H1 (cell line): ENCODE measurements around the gene NEURL2. TPM values are rescaled to one million over a fixed set of nuclear protein-coding genes. Genes with fewer than 3 reads are reported as not detected.

ENCODE experiments used
- CREB1 ChIP-seq: IDR thresholded peaks from 2 replicates; pipeline ENCODE4 v1.6.1; 2012; ENCODE audit warnings: inconsistent platforms
- polyA plus RNA-seq, 7 experiments: library from polyadenylated mRNA; depleted of rRNA in 3 of 7; stranded (reverse) in 5 of 7; unstranded in 2 of 7; fragments of >200 nt in 5 of 7; fragments of 200-250 nt in 2 of 7; gene quantifications; 1 replicate in 5 of 7; 2 replicates in 1 of 7; 4 replicates in 1 of 7; pipeline versions ENCODE4 v1.2.1 to v1.2.3, GENCODE V29; 2011 to 2013; ENCODE audit warnings: missing spikeins in 2 of 7, mixed read lengths in 2 of 7
- total RNA-seq: library from RNA; stranded (reverse); fragmentation: NEBNext Ultra II Directional; extraction: Animal tissue kit (Norgen Biotek cat#: 25700); gene quantifications from 2 replicates; pipeline ENCODE4 v1.2.1, GENCODE V29; 2021
- TF ChIP-seq, protein P1 (sequence below), 3 experiments: IDR thresholded peaks; 1 replicate in 2 of 3; 2 replicates in 1 of 3; pipeline versions ENCODE4 v1.5.1 to v1.6.1; 2011; ENCODE audit warnings: low read length in 3 of 3, mild to moderate bottlenecking in 3 of 3, inconsistent platforms in 2 of 3, low read depth in 1 of 3, moderate library complexity in 1 of 3; ENCODE audit not compliant: insufficient read depth in 1 of 3; ENCODE audit errors: control extremely low read depth in 1 of 3

NEURL2 gene
- total and polyA plus RNA-seq, 2 of the 8 experiments (the other 6 are each of a cell fraction or from before 2014, with no cell fraction given), result 6.9 TPM

DNA sequence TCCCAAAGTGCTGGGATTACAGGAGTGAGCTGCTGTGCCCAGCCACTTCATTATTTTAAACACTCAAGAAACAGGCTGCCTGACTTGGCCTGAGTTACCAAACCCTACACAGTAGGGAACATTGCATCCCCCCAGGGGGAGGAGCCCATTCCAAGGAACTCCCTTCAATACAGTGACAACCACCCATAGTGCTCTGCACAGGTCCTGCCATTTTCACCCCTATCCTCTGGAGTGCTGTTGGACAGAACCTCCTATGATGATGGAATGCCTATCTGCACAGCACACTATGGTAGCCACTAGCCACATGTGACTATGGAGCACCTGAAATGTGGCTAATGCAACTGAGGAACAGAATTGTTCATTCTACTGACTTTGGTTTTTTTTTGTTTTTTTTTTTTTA is 45.6 kb downstream of the NEURL2 start (continued):
- TF ChIP-seq, protein P1, sequence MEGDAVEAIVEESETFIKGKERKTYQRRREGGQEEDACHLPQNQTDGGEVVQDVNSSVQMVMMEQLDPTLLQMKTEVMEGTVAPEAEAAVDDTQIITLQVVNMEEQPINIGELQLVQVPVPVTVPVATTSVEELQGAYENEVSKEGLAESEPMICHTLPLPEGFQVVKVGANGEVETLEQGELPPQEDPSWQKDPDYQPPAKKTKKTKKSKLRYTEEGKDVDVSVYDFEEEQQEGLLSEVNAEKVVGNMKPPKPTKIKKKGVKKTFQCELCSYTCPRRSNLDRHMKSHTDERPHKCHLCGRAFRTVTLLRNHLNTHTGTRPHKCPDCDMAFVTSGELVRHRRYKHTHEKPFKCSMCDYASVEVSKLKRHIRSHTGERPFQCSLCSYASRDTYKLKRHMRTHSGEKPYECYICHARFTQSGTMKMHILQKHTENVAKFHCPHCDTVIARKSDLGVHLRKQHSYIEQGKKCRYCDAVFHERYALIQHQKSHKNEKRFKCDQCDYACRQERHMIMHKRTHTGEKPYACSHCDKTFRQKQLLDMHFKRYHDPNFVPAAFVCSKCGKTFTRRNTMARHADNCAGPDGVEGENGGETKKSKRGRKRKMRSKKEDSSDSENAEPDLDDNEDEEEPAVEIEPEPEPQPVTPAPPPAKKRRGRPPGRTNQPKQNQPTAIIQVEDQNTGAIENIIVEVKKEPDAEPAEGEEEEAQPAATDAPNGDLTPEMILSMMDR (IDR thresholded peaks at IDR 0.05; ENCODE audit: control extremely low read depth in 1 of 3, insufficient read depth in 1 of 3, low read depth in 1 of 3, low read length in 3 of 3), result no peak
- no peak for TF ChIP-seq CREB1
